Stimulated activated naive B cell treated with anti-CD40 and anti-IgM and Interleukin-4, amounts not matched to agents 10 μg/mL and 1 μg/mL and 100 μg/mL, for 72 hours (primary cell): Measurements from ENCODE around the gene PEA15.

ENCODE experiments used
- ATAC-seq, 2 donors: fragments of 150-1000 bp; cut with Tn5 transposase; replicated peaks; 2 replicates each; pipeline ENCODE4 v1.10.0; 2021; ENCODE audit warnings: moderate library complexity in 1 of 2
- DNase-seq: peaks from one replicate; pipeline ENCODE4 v3.0.0; 2021
- H3K27ac Mint-ChIP-seq: one replicate; pipeline ENCODE4 v1.8.0; 2022; ENCODE audit warnings: mild to moderate bottlenecking, mixed read lengths
- H3K27me3 Mint-ChIP-seq, 2 donors: one replicate each; pipeline ENCODE4 v1.8.0; 2022; ENCODE audit warnings: mixed read lengths in 2 of 2
- H3K36me3 Mint-ChIP-seq, 2 donors: one replicate each; pipeline ENCODE4 v1.8.0; 2022; ENCODE audit warnings: mixed read lengths in 2 of 2, mild to moderate bottlenecking in 1 of 2
- H3K4me1 Mint-ChIP-seq, 2 donors: one replicate each; pipeline ENCODE4 v1.8.0; 2022; ENCODE audit warnings: mixed read lengths in 2 of 2, mild to moderate bottlenecking in 1 of 2
- H3K4me3 Mint-ChIP-seq, 2 donors: one replicate each; pipeline ENCODE4 v1.8.0; 2022; ENCODE audit warnings: mild to moderate bottlenecking in 2 of 2, mixed read lengths in 2 of 2, moderate library complexity in 1 of 2
- H3K9me3 Mint-ChIP-seq, 2 donors: one replicate each; pipeline ENCODE4 v1.8.0; 2022; ENCODE audit warnings: mixed read lengths in 2 of 2, mild to moderate bottlenecking in 1 of 2

The PEA15 gene

DNA sequence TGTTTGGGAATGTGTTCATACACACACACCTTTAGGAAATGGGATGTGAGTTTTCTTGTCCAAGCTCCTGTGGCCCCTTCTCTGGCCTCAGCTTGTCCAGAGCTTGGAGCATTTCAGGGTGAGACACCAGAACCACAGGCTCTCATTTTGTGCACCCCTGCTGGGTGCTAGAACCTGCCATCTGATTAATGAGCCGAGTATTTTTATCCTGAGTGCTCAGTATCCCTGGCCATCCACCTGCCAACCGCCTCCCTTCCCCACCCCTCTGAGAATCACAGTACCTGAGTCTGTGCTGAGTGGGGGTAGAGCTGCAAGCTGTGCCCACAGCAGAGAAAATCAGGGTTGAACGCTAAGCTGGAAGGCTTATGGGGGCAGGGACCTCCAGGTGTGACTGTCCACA is 13.4 kb upstream of the PEA15 start:
- Mint-ChIP-seq H3K27me3 (peaks cover 0 to 13% of the 10 kb centered on the region in 2 donors), H3K4me1 (peaks cover 0 to 10% of the 10 kb centered on the region in 2 donors), H3K36me3 (no peaks in the 10 kb centered on the region), H3K4me3 (no peak overlapping the region), H3K9me3 (no peaks in the 10 kb centered on the region), H3K27ac (no peak overlapping the region)
- no peak for ATAC-seq
- DNase-seq: no peak

DNA sequence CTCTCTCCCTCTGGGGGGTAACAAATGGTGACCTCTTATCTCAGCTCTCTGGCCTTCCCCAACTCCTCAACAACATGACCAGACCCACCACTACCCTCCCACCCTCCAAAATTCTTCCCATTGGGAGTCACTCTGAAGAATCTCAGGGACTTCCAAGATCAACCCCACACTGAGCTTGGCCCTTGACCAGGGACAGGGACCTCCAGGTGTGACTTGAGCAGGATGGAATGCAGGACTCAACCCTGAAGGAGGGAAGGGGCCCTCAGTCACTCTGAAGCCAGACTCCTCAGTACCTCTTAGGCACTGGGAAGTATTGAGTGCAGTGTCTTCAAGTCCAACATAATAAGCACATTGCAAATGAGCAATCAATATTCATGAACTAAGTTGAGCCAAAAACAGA is 12.9 kb upstream of the PEA15 start:
- DNase-seq: no peak
- Mint-ChIP-seq H3K36me3 (no peaks in the 10 kb centered on the region), H3K27ac (no peak overlapping the region), H3K27me3 (peaks cover 0 to 9% of the 10 kb centered on the region in 2 donors), H3K4me3 (no peak overlapping the region), H3K9me3 (no peaks in the 10 kb centered on the region), H3K4me1 (peaks cover 0 to 10% of the 10 kb centered on the region in 2 donors)
- ATAC-seq: no peak

DNA sequence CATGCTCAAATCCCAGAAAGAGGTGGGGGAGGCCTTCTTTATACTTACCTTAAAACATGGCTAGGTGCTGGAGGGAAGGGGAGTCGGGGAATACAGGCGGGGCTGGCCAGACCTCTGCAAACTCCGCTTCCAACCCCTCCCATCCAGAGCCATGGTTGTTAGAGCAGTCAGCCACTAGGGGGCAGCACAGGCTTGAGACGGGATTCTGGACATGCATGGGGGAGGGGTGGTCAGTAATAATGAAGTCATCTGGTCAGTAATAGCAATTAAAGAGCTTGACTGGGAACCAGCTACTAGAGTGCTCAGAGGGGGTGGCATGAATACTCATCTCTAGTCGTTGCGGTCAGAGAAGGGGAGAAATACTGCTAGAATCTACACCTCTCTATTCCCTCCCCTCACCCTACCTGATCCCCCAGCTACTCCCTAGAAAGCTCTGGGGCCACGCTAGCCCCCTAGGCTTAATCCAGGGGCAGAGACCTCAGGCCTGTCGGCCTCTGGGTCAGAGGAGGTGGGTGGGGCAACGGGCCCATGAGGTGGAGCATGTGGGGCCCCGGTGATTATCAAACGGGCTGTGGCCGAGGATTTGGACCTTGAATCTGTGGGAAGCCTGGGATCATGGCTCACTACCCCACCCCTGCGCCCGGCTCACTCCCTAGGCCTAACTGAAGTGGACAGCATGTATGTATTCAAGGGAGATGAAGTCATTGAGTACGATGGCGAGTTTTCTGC is 11.9 kb upstream of the PEA15 start:
- DNase-seq (peak; percentile 69), ATAC-seq (peak; percentile 81 to 84)
- H3K27ac Mint-ChIP-seq: no peak overlapping the region
- no peaks in the 10 kb centered on the region for H3K9me3 Mint-ChIP-seq
- H3K4me3 Mint-ChIP-seq: no peak overlapping the region
- peaks cover 0 to 3% of the 10 kb centered on the region in 2 donors for H3K27me3 Mint-ChIP-seq
- no peaks in the 10 kb centered on the region for H3K36me3 Mint-ChIP-seq
- H3K4me1 Mint-ChIP-seq: peaks cover 0 to 8% of the 10 kb centered on the region in 2 donors

DNA sequence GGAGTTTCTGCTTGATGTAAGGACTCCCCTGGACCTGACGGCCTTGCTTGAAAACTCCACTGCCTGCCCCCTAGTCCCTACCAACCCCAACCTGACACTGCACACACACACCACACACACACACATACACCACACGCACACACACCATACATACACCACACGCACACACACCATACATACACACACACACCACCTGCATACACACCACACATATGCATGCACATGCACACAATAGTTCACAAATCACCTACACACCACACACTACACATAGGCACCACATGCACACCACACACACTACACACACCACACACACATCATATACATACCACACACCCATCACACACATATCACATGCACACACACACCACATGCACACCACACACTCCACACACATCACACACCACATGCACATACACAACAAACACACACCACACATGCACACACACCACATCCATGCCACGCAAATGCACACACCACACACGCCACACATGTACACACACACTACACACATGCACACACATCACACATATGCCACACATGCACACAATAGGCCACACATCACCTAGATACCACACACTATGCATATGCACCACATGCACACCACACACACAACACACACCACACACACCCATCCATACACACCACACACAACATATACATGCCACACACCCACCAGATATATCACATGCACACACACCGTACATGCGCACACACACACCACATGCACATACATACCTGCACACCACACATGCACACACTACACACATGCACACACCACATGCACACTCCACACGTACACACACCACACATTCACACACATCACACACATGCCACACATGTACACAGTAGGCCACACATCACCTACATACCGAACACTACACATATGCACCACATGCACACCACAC is 11.1 kb upstream of the PEA15 start:
- Mint-ChIP-seq H3K27ac (no peak overlapping the region), H3K4me3 (no peak overlapping the region), H3K4me1 (no peaks in the 10 kb centered on the region), H3K9me3 (no peaks in the 10 kb centered on the region), H3K36me3 (no peaks in the 10 kb centered on the region), H3K27me3 (no peaks in the 10 kb centered on the region)
- no peak for DNase-seq
- ATAC-seq: no peak

DNA sequence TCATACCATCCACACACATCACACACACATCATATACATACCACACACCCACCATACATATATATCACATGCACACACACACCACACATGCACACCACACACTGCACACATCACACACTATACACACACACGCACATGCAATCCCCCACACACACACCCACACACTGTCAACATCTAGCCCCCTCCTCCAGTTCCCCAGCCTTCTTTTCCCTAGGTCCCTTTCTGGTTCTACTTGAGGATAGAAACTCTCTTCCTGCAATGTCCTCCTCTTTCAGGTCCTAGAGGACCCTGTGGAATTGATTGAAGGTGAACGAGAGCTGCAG is 10.5 kb upstream of the PEA15 start:
- Mint-ChIP-seq H3K4me1 (no peaks in the 10 kb centered on the region), H3K36me3 (no peaks in the 10 kb centered on the region), H3K27me3 (no peaks in the 10 kb centered on the region), H3K9me3 (no peaks in the 10 kb centered on the region), H3K27ac (no peak overlapping the region), H3K4me3 (no peak overlapping the region)
- no peak for DNase-seq
- ATAC-seq: no peak

DNA sequence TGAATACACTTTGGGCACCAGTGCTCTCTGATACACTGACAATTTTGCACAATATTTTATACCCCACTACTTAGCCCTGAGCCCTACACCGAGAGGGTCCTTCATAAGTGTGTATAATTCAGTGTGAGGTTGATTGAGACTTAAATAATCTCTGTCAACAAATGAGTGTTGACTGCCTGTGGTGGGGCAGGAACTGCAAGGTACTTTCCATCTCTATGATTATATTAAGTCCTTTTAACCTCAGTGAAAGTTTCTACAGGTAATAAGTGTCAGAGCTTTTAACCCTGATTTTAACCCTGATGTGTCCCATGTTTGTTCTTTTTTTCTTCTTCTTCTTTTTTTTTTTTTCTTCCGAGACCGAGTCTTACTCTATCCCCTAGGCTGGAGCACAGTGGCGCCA is 9.0 kb upstream of the PEA15 start:
- Mint-ChIP-seq H3K9me3 (no peaks in the 10 kb centered on the region), H3K4me1 (no peaks in the 10 kb centered on the region), H3K27ac (no peak overlapping the region), H3K27me3 (no peaks in the 10 kb centered on the region), H3K36me3 (no peaks in the 10 kb centered on the region), H3K4me3 (no peak overlapping the region)
- DNase-seq (no peak), ATAC-seq (peak in 1 of 2 donors; percentile 50)

DNA sequence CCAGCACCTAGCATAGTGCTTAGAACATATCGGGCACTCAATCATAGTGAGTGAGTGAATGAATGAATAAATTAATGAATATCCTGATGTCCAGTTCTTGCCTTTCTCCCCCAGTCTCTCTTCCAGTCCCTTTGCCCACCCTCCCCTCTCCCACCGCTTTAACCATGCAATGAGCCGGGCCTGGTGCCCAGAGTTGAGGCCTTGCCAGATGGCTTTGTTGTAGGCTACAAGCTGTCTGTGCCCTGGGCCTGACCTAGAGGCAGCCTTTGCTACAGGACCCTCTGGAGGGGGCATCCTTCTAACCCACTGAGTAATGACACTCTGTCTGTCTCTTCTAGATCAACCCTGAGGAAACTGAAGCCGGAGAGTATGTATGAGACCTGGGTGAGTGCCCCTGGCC is 8.0 kb upstream of the PEA15 start:
- Mint-ChIP-seq H3K9me3 (no peaks in the 10 kb centered on the region), H3K27ac (no peak overlapping the region), H3K4me3 (no peak overlapping the region), H3K27me3 (no peaks in the 10 kb centered on the region), H3K36me3 (no peaks in the 10 kb centered on the region), H3K4me1 (no peaks in the 10 kb centered on the region)
- no peak for ATAC-seq
- no peak for DNase-seq

DNA sequence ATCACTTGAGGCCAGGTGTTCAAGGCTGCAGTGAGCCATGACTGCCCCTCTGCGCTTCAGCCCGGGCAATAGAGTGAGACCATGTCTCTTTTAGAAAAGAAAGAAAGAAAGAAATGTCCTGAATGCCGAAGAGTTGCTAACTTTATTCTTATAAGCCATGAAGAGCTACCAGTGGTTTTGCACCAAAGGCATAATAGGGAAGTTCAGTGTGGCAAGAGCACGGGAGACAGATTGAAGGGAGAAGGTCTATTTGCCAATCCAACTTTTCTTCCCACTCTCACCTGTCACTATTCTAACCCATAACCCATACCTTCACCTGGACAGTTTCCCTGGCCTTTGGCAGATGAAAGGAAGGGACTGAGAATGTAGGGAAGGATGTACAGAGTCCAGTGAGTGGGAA is 4.4 kb upstream of the PEA15 start:
- no peak for ATAC-seq
- Mint-ChIP-seq H3K9me3 (no peaks in the 10 kb centered on the region), H3K27me3 (no peaks in the 10 kb centered on the region), H3K4me1 (peaks cover 14 to 16% of the 10 kb centered on the region in 2 donors), H3K27ac (no peak overlapping the region), H3K4me3 (no peak overlapping the region), H3K36me3 (no peaks in the 10 kb centered on the region)
- DNase-seq: no peak

DNA sequence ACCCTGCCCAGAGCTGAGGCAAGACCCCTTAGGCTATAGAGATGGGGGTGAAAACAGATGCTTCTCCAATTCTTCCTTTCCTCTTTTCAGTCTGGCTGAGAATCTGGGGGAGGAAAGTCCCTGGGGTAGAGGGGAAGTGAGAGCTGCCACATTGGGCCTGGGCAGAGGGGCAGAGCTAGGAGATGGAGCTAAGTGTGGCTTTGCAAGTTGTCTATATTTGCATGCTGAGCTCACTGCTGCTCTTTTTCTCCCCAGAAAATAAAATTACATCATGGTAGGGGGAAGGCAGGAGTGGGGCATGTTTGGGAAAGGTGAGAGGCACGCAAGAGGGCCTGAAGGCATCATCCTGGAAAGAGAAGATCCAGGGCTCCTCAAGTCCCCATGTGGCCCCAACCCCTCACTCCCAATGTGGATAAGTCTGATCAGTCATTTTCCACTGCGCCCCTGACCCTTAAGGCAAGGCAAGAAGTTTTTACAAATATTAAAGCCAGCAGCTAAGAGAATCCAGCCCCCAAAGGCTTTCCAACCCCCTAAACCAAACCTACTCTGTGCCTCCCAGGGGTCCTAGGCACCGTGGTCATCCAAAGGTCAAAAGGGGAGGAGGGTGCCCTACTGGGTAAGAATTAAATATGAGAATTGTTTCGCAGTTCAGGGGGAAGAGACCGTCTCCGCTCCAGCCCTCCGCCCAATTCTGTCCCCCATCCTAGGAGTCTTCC is 500 bp upstream of the PEA15 start:
- H3K4me1 Mint-ChIP-seq: peaks cover 44 to 52% of the 10 kb centered on the region in 2 donors
- ATAC-seq (peak; percentile 87 to 88), DNase-seq (peak; percentile 78)
- H3K9me3 Mint-ChIP-seq: no peaks in the 10 kb centered on the region
- H3K27me3 Mint-ChIP-seq: no peaks in the 10 kb centered on the region
- H3K27ac Mint-ChIP-seq: peak overlapping the region; percentile 96
- H3K36me3 Mint-ChIP-seq: peaks cover 18 to 26% of the 10 kb centered on the region in 2 donors
- peak overlapping the region; percentile 88 to 90 for H3K4me3 Mint-ChIP-seq

DNA sequence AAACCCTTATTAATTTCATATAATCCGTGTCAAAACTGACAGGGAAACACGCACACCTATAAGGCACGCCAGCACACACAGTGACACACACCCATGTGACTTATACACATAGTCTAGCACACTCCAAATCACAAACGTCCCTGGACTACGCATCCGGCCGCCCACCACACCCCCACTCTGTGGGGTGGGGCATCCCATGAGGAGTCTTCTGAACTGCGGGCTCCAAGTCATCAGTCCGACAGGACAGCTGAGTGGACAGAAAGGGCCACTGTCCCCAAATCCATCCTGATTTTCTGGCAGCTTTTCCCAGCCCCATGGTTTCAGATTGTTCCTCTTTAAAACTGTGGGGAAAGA is 829 bp downstream of the PEA15 start:
- peak overlapping the region; percentile 88 to 90 for H3K4me3 Mint-ChIP-seq
- H3K27me3 Mint-ChIP-seq: no peaks in the 10 kb centered on the region
- H3K27ac Mint-ChIP-seq: peak overlapping the region; percentile 70
- H3K4me1 Mint-ChIP-seq: peaks cover 53 to 62% of the 10 kb centered on the region in 2 donors
- no peaks in the 10 kb centered on the region for H3K9me3 Mint-ChIP-seq
- peaks cover 28 to 38% of the 10 kb centered on the region in 2 donors for H3K36me3 Mint-ChIP-seq
- ATAC-seq (peak; percentile 37 to 44), DNase-seq (no peak)

DNA sequence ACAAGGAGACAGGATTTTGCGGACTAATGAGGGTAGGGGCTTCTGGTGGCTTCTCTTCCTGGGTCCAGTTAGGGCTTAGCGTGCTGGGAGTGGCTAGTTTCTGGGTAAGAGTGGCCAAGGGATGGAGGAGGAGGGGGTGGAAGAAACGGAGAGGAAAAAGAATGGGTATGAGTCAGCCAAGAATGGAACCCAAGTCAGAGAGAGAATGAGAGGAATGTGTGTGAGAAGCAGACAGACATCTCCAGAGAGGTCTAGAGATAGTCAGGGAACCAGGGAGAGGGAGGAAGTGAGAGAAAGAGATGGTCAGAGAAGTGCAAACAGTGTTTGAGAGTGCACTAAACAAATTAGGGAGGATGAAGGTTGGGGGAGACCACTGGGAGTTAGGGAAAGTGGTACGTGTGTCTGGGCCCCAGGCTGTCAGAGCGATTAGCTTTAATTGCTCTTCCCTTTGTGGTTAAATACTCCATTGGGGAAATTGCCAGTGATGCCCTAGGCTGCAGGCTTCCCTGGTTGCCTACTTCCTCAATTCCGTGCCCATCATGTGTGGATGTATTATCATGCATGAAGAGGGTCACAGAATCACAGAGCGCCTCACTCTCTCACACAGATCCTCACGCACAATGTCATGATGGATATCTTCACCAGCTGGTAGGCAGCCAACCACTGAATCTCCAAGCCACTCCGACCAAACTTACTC is 1.4 kb downstream of the PEA15 start:
- Mint-ChIP-seq H3K27ac (peak overlapping the region; percentile 70), H3K4me3 (peak overlapping the region; percentile 88 to 90), H3K9me3 (no peaks in the 10 kb centered on the region), H3K4me1 (peaks cover 56 to 62% of the 10 kb centered on the region in 2 donors), H3K27me3 (no peaks in the 10 kb centered on the region), H3K36me3 (peaks cover 32 to 44% of the 10 kb centered on the region in 2 donors)
- peak; percentile 22 to 31 for ATAC-seq
- DNase-seq: no peak

DNA sequence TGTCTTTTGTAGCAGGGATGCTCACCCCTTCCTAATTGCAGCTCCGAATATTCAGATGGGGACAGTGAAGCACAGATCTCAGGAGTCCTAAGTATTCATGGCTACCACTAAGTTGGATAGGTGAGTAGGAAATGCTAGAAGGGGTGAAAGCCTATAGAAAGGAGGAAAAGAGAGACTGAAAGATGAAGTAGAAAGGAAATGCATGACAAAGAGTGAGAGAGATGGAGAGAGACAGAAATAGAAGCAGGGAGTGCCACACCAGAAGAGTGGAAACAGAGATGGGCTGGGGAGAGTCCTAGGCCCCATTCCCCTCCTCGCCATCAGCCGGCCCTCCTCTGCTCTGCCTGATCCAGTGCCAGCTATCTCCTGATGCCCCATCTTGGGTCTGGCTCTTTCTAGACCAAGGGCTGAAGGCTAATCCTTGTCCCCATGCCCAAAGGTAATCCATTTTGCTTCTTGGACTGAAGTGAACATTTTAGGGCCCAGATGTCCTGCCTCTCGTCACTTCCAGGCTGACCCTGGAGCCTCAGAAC is 2.0 kb downstream of the PEA15 start:
- no peaks in the 10 kb centered on the region for H3K27me3 Mint-ChIP-seq
- no peak for ATAC-seq
- no peak for DNase-seq
- peak overlapping the region; percentile 70 for H3K27ac Mint-ChIP-seq
- peak overlapping the region; percentile 88 to 90 for H3K4me3 Mint-ChIP-seq
- H3K4me1 Mint-ChIP-seq: peaks cover 58 to 65% of the 10 kb centered on the region in 2 donors
- no peaks in the 10 kb centered on the region for H3K9me3 Mint-ChIP-seq
- peaks cover 32 to 47% of the 10 kb centered on the region in 2 donors for H3K36me3 Mint-ChIP-seq

DNA sequence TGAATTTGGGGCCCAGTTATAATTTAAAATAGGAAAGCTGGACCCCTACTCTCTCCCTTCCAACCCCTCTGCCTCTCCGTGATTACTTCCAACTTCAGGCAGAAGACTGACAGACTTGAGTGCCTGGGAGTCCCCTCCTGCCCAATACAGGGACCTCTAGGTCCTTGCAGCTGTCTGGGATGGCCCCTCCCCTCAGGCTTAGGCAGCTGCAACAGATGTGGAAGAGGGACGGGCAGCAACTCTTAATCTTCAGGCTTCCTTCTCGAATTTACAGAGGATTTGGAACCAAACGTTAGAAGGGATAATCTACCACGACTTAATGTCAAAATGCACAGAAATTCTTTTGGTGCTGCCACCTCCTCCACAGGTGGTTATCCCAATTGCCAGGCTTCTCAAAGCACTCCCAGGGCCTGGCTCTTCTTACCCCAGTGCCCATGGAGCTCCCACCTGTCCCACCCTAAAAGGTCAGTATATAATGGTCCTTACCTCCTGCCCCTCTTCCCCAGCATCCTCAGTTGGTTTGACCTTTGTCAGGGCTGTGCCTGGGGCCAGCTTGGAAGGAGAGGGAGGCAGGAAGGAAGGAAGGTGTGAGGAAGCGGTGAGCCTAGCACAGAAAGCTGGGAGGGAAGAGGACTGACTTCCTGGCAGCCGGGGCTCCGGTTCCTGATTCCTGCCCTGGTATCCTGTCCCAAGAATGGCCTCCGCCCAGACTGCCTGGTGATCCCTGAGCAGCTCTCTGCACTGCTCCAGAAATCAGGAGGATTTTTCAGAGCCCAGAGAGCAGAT is 2.8 kb downstream of the PEA15 start:
- Mint-ChIP-seq H3K27ac (peak overlapping the region; percentile 62), H3K9me3 (no peaks in the 10 kb centered on the region), H3K4me3 (no peak overlapping the region), H3K36me3 (peaks cover 32 to 53% of the 10 kb centered on the region in 2 donors), H3K4me1 (peaks cover 59 to 67% of the 10 kb centered on the region in 2 donors), H3K27me3 (no peaks in the 10 kb centered on the region)
- ATAC-seq (no peak), DNase-seq (no peak)
